Kidney tubule cell (primary cell): ENCODE results near the gene AWAT2.
A peak's percentile ranks its signal among the peaks of the same experiment; 100 is the strongest.

ENCODE experiments used
- DNase-seq: peaks from one replicate; pipeline ENCODE4 v3.0.0-alpha.2; 2018; ENCODE audit warnings: low spot score

The AWAT2 gene, protein sequence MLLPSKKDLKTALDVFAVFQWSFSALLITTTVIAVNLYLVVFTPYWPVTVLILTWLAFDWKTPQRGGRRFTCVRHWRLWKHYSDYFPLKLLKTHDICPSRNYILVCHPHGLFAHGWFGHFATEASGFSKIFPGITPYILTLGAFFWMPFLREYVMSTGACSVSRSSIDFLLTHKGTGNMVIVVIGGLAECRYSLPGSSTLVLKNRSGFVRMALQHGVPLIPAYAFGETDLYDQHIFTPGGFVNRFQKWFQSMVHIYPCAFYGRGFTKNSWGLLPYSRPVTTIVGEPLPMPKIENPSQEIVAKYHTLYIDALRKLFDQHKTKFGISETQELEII

DNA sequence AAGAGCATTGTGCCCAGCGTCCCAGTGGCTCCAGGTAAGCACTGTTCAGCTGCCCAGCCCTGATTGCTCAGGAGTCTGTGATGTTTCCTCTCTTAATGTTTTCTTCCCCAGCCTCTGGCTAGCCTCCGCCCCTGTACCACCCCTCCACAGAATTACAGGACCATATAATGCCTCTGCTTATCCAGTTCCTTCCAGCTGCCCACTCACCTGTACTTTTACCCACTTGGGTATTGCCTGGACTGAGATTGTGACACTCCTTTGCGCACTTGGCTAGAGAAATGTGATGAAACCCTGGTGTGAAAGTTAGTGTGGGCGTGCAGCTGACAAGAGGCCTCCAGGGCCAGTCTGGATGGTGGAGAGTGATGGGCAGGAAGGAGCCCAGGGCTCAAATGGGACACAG lies at the start of gene AWAT2:
AWAT2 (minus strand) TSS at position 14 of the 400 bp plus-strand sequence; CDS start at position 8, 6 bp downstream.
- DNase-seq, result no peak

DNA sequence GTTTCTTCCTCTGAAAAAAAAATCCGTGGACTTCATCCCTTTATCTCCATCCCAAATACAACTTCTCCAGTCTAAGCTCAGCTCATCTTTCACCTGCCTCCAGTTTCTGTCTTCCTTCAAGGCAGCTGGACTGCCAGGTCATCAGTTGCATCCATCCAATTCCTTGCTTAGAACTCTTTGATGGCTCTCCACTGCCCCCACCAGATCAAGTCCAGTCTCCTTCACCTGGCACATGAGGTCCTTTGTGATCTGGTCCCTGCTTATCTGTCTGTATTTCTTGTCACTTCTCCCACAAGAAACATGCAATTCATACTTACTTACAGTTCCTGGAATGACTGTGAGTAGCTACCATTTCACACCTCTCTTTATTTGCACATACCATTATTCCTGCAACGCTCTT lies 46.3 kb upstream of the AWAT2 start:
- peak; percentile 38 for DNase-seq

DNA sequence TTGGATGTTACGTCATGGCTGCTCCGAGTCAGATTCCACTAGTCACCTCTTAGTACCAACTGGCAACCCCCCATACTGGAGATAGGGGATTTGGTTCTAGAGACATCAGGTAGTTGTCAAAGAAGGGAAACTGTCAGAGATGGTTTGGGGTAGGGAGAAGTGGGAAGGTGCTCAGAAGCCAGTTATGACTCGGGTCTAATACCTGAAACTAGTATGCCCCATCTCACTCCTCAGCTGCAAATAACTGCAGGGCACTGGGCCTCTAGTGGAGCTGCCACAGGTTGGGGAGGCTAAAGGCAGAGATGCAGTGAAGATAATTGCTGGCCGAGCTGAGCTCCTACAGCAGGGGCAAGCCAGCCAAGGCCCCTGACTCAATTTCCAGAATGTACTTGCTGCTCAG lies 42.5 kb upstream of the AWAT2 start:
- DNase-seq, result no peak

DNA sequence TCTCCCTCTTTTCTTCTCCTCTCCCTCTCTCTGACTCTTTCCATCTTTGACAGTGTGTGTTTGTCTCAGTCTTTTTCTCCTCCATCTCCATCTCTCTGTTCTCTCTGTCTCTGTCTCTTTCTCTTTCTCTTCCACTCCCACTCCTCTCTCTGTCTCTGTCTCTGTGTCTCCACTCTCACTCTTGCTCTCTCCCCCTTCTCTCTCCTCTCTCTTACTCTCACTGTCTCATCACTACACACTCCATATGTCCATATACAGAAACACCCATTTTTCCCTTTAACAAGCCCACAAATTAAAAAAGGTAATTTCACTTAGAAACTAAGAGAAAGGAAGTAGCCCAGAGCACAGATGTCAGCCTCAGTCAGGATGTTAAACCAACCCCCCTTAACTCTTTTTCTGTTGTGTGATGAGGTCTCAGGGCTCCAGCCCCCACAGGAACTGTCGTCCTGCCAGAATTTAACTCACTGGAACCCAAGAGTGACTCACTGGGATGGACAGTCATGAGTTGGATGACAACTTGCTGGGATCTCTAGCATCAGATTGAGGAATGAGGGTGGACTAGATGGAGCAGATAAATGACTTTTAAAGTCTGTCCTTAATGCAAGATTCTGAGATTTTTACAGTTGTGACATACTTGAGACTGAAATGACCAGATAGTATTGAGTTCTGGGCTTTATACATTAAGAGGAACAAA lies 40.0 kb upstream of the AWAT2 start:
- peak; percentile 75 for DNase-seq

DNA sequence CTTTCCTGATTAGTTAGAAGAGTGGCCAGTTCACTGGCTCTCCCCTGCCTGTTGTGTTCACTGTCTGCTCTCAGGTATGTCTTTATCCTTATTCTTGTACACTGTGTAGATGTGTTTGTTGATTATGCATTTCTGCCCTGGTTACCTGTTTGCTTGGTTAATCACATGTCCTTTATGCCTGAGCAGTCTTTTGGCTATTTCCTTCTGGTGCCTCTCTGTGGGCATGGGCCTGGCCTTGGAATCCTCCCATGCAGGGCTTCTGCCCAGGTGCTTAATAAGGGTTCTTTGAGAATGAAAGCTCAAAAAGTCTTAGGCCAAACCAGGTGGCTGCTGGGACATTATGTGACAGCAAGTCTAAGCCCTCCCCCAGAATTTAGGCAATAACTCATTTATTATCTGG lies 39.0 kb upstream of the AWAT2 start:
- DNase-seq, result peak; percentile 80

DNA sequence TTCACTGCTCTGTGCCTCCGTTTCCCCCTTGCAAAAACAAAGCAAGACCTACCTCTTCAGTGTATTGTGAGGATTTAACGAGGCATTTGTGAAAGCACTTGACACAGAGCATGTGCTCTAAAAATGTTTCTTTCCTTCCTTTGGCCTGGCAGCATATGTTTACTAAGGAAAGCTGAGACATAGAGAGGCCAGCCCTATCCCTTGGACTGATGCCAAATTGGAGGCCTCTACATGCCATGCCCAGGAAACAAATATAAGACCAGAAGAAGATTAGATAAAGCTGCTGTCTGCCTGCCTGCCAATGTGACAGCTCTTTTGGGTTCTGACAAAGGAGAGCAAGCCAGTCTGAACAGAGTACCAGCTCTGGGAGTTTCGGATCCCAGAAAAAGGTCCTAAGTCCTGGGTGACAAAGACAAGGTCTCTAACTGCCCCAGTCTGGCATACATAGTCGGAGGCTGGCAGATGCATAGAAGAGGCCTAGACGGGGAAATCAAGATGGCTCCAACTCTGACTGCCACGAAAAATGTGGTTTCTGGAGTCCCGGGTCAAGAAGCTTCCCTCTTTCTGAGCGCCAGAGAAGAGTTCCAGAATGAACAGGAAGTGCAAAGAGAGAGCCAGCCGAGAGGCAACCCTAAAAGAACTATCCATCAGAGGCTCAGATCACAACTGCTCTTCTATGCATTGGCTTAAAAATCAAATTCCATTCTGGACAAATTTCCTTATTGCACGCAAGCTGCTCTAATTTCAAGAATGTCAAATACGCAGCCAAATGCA lies 38.3 kb upstream of the AWAT2 start:
- peak; percentile 24 for DNase-seq

DNA sequence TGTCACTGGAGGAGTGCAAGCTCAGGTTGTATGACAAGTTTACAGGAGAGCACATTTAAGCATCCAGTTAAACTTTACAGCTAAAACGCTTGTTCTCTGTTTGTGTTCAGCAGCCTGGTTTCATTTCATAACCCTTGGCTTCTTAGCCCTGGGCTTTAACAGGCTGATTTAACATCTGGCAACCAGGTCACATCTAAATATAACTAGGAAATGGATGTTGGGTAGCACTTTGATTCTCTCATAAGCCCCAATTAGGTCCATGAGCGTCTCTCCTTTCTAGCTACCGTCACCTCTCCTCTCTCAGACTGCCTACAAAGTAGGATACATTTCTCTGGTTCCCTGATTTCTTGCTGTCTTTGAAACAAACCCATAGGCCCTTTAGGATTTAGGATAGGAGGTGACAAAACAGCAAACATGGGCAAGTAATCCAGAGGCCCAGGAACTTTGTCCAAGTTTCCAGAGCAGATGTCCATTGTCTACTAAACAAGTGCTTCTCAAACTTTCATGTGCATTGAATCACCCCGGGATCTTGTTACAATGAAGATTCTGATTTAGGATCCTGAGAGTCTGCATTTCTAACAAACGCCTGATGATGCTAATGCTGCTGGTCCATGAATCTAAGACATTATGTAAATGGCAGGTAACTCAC lies 35.0 kb upstream of the AWAT2 start:
- DNase-seq, result no peak

DNA sequence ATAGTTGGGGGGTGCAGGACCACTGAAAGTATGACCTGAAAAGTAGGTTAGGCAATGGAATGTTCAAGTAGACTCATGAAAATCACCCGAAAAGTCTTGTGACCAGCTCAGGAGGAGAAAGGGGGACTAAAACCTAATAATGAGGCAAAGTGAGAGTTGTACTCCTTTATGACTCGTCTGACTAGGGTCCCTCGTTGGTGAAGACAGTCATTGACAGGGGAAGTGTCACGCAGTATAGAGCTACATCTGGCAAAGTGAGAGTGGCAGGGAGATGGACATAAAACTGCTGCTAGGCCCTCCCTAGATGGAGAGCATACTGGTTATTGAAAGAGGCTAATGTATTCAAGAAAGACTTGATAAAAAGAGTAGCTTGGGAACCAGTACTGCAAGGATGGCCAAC lies 33.0 kb upstream of the AWAT2 start:
- DNase-seq, result no peak

DNA sequence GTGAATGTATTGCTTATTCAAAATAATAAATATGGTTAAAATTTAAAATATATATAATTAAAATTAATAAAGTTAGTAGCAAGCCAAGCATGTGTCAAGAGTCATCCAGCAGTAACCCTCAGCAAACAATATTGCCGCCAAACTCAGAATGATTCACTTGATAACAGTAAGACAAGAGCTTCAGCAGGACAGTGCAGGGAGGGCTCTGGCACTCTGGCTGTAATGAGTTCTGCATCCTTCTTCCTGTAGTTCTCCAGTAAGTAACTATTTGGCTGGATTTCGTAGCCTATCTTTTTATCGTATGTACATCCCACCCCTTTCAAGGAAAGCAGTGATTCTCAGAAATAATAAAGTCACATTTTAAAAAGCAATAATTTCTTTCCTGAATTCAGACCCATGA lies 30.1 kb upstream of the AWAT2 start:
- DNase-seq, result no peak

DNA sequence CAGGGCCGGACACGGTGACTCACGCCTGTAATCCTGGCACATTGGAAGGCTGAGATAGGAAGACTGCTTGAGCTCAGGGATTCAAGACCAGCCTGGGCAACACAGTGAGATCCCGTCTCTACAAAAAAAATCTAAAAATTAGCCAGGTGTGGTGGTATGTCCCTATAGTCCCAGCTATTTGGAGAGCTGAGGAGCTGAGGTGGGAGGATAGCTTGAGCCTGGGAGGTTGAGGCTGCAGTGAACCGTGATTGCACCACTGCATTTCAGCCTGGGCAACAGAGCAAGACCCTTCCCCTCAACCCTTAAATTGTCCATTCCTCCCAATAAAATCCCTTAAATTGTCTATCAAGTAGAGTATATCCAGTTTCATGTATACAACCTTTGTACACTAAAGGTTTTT lies 29.6 kb upstream of the AWAT2 start:
- no peak for DNase-seq

DNA sequence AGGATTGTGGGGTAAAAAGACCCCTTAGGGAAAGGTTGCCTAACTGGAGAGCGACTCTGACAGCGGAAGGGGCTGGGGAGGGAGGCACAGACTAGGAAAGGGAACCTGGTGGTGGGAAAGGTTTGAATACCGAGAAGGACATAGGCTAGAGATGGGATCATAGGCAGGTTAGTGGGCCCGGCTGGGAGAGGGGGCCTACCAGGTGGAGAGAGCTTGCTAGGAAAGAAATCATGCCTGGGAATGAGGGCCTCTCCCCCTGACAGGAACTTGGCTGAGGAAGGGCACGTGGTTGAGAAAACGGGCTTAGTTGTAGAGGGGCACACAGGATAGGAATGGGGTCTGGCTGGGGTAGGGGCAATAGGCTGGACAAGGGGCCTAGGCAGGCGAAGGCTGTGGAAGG lies 16.9 kb upstream of the AWAT2 start:
- no peak for DNase-seq

DNA sequence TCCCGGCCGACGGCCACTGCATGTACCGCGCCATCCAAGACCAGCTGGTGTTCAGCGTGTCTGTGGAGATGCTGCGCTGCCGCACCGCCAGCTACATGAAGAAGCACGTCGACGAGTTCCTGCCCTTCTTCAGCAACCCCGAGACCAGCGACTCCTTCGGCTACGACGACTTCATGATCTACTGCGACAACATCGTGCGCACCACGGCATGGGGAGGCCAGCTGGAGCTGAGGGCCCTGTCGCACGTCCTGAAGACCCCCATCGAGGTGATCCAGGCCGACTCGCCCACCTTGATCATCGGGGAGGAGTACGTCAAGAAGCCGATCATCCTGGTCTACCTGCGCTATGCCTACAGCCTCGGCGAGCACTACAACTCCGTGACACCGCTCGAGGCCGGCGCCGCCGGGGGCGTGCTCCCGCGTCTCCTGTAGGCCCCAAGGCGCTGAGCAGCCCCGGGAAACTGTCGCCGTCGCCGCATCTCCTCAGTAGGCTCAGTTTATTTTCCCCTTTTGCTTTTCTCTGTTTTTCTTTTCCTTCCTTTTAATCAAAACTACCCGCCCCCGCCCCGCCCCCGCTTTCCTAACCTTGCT lies 13.3 kb upstream of the AWAT2 start:
- no peak for DNase-seq

DNA sequence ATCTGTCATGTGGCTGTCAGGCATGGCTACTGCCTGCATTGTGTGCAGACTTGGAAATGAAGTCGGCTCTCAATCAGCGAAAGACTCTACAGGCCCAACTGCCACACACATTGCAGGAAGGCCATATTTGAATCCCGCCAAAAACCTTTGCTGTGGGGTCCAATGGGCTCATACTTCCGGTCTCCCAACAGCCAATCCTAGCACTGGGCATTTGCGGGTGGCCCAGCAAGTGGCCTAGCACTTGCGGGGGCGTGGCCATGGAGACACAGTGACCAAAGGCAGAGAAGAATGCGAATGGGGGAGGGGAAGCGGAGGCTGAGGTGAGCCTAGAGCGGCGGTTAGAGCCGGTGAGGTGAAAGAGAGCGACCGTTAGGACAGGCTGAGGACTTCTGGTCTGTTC lies 12.3 kb upstream of the AWAT2 start, which contains the start of gene OTUD6A:
OTUD6A (plus strand) TSS at position 382 of the 400 bp plus-strand sequence. CDS start 68 bp downstream, outside the sequence.
- DNase-seq, result no peak

DNA sequence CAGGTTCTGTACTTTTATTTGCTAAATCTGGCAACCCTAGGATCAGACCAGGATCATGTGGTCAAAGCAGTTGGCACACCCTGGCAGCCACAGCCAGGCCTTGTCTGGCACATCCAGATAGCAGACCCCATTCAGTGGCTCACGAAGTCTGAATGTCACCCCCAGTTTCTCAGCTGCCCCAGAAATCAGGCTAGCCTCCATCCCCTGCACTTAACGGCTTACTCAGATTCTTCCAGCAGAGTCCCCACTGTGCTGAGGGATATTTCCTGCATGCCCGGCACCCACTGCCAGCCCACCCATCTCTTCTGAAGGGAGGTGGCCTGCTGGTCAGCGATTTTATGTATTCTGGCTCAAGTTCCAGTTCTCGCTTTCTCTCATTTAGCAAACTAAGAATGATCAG lies 4.7 kb upstream of the AWAT2 start:
- no peak for DNase-seq

DNA sequence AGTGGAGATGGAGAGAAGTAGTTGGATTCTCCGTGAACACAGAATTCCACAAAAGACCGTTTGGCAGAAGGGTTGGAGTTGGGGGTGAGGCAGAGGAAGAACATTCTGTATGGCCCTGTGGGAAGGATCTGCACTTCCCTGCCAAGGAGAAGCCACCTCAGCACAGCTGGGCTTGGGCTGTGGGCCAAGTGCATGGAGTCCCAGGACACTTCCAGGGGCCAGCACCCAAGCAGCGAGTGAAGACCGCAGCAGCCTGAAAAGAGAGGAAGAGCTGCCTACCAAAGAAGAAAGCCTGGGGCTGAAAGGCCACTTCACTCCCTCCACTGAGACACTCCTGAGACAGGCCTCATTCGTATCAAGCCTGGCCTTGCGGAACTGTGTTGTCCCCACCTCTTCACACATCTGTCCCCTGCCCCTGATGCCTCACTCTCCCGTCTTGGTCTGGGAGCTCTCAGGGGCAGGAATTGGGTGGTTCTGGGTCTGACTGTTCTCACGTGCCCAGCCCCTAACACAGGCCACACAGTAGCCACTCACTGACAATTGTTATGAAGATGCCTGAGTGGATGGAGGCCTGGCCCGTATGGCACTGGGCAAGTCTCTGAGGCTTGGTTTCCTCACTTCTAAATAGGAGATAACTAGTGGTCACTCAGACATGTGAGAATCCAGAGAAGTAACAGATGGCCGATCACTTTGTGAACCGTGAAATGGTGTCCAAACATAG lies 3.3 kb upstream of the AWAT2 start:
- DNase-seq, result no peak

DNA sequence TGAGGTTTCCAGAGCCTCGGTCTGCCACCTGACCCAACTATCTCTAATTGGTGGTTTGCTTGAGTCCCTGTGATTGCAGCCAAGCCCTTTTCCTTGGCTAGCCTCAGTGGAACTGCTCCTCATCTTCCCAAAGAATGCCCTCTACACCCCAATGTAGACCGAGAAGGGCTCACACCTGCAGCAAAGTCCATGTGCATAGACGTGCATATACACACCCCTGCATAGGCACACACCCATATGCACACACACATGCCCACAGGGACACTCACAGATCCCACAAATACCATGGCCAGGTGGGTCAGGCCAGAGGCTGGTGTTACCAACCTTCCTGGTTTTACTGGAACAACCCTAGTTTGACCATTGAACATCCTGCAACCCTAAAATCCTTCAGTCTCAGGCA lies 332 bp downstream of the AWAT2 start:
- no peak for DNase-seq

DNA sequence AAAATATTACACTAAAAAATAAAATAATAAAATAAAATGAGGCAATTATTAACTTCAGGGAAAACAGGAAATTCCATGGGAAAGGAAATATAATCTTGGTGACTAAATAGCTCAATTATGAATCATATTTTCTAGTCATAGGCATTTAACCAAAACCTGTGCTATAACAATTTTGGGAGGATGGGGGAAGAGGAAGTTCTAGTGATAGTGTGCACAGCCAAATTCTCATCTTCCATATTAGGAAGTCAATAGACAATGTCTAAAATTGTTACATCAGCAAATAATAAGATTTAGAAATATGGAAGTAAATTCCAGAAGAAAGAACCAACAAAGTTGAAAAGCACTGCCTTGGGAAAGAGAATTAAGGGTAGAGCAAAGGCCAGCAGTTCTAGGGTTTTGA lies 2.8 kb downstream of the AWAT2 start:
- DNase-seq, result peak; percentile 29

DNA sequence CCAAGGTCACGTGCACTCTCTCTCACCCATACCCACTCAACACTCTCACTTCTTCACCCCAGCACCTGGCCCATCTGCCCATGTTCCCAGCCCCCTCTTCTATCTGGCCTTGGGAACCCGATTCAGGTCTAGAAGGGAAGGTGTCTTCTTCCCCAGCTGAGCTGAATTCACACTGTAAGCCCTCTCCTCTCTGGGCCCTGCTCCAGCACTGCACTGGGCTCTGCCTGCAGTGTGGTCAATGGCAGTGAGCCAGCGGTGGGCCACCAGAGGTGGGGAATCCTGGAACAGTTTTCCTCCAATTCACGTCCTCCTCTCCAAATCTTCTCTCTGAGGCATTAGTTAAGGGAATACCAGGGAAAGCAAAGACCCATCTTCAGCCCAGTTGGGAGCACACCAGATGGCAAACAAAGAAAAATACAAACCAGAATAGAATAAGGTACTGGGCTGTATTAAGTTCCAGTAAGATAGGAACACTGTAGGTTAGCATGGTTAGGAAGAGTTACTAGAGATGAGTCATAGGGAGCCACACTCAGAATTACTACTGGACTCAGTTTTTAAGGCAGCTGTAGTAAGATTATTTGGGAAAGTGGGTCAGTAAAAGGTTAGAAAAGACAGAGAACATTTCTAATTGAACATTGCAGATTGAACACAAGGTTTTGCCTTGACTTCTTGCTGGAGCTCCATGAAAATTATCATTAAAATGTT lies 5.0 kb downstream of the AWAT2 start:
- no peak for DNase-seq

DNA sequence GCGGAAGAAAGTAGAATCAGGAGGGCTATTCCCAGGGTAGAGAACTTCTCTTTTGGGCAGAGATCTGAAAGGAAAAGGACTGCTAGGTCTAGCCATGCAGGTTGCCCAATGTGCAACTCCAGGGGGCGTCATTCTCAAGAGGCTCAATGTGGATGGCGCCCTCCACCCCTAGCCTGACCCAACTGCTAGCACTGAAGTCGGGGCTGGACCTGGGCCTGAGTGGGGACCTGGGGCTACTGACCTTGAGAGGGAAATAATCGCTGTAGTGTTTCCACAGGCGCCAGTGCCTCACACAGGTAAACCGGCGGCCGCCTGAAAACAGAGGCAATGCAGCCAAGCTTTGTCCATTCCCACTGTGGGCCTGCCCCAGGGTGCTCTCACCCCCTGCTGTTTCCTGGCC lies 6.1 kb downstream of the AWAT2 start:
- DNase-seq, result no peak
